ENCODE measurements around the gene LKAAEAR1.

The LKAAEAR1 gene

GRCh38 chr20:64065062-64065973 is 18.9 kb downstream of the LKAAEAR1 start:
- no peak for DNase-seq (ENCODE audit: low spot score)

GRCh38 chr20:64064145-64064698 is 20.0 kb downstream of the LKAAEAR1 start:
- peak; percentile 76 for DNase-seq (ENCODE audit: low spot score)

- peak; percentile 68 for DNase-seq (ENCODE audit: low spot score)
Observed at GRCh38 chr20:64063389-64064144, 20.6 kb downstream of the LKAAEAR1 start.

GRCh38 chr20:64062596-64063388 is 21.4 kb downstream of the LKAAEAR1 start, which contains the start of gene TCEA2:
TCEA2 (plus strand) TSS chr20:64063198; CDS start chr20:64063313, 115 bp downstream.
- peak; percentile 99 for DNase-seq (ENCODE audit: low spot score)

GRCh38 chr20:64062276-64062595 is 22.0 kb downstream of the LKAAEAR1 start:
- DNase-seq (ENCODE audit: low spot score), result no peak

- DNase-seq (ENCODE audit: low spot score), result no peak
Observed at GRCh38 chr20:64058536-64058935, 25.7 kb downstream of the LKAAEAR1 start.

GRCh38 chr20:64057628-64058498 is 26.3 kb downstream of the LKAAEAR1 start:
- peak; percentile 88 for DNase-seq (ENCODE audit: low spot score)

GRCh38 chr20:64056889-64057627 is 27.1 kb downstream of the LKAAEAR1 start:
- no peak for DNase-seq (ENCODE audit: low spot score)

- DNase-seq (ENCODE audit: low spot score), result no peak
Observed at GRCh38 chr20:64056639-64056888, 27.6 kb downstream of the LKAAEAR1 start.

- no peak for DNase-seq (ENCODE audit: low spot score)
Observed at GRCh38 chr20:64055893-64056638, 28.1 kb downstream of the LKAAEAR1 start.

GRCh38 chr20:64055396-64055892 is 28.8 kb downstream of the LKAAEAR1 start:
- no peak for DNase-seq (ENCODE audit: low spot score)

- DNase-seq (ENCODE audit: low spot score), result no peak
Observed at GRCh38 chr20:64053841-64054661, 30.1 kb downstream of the LKAAEAR1 start.

- DNase-seq (ENCODE audit: low spot score), result no peak
Observed at GRCh38 chr20:64052987-64053840, 31.0 kb downstream of the LKAAEAR1 start.

GRCh38 chr20:64052326-64052722 is 31.9 kb downstream of the LKAAEAR1 start:
- DNase-seq (ENCODE audit: low spot score), result no peak

- DNase-seq (ENCODE audit: low spot score), result no peak
Observed at GRCh38 chr20:64051561-64052325, 32.5 kb downstream of the LKAAEAR1 start.

- no peak for DNase-seq (ENCODE audit: low spot score)
Observed at GRCh38 chr20:64051033-64051452, 33.2 kb downstream of the LKAAEAR1 start.

Measured in GM03348 (cell line).